Measurements from ENCODE around the gene LRRC8E.
"Not testable (repeated sequence)": the region's sequence is repeated elsewhere in the genome, so short reads cannot be mapped to it uniquely, and the experiment has no call there.

The LRRC8E gene

DNA sequence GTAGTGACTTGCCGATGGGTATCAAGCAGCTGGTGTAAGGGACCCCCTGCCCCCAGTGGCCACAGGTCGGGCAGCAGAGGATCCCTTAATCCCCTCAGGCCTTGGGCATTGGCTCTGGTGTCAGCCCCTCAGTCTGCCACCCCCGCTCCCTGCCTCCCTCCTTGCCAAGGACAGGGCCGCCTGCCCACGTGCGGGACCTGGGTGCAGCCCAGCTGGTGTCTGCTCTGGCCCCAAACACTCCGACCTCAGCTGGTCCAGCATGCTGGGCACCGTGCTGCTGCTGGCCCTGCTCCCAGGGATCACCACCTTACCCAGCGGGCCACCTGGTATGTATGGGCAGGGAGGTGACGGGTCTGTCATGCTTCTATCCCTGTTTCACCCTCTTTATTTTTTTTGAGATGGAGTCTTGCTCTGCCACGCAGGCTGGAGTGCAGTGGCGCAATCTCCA is 26.3 kb downstream of the LRRC8E start, which contains the start of gene TGFBR3L:
TSS of gene TGFBR3L (plus strand) at position 233 of the 448 bp plus-strand sequence.
- Histone ChIP-seq H3K9ac (ENCODE audit: insufficient read length) (no peak within 1 kb of the TSS), H3K4me3 (peak within 1 kb of the TSS; percentile 76)

DNA sequence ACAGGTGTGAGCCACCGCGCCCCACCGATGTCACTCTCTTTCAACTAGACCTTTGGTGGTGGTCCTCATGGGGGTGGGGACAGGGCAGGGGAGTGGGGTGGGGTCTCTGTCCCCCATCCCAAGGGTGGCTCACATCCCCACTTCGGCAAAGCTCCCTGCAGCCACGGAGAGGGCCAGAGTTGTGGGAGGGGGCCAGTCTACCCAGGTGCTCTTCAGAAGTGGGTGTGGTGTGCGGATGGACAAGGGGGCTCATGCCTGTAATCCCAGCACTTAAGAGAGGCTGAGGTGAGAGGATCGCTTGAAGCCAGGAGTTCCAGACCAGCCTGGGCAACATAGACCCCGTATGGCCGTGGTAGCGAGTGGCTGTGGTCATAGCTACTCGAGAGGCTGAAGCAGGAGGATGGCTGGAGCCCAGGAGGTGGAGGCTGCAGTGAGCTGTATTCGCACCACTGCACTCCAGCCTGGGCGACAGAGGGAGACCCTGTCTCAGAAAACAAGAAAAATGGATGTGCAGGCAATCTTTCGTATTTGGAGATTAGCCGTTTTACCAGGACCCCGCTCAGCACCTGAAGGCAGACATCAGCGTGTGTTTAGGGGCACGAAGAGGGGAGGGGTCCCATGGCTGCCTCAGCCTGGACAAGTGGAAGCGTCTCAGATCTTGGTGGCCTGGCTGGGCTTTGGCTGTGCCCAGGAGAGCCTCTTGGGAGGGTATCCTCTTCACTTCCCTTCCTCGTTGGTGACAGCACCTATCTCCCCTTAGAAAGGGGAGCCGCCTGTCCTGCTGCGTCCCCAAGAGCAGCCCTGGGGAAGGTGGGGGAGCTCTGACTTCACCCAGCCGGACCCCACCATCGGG is 27.2 kb downstream of the LRRC8E start:
- TF ChIP-seq POLR2AphosphoS5 (IDR thresholded peaks at IDR 0.05; ENCODE audit: borderline replicate concordance, low read depth, low read length): no peak
- no peak for TF ChIP-seq FOXP2 (optimal IDR thresholded peaks at IDR 0.05; ENCODE audit: control extremely low read depth, extremely low read length, insufficient read depth)
- no peak for TF ChIP-seq EZH2 (IDR thresholded peaks at IDR 0.05)
- H3K27ac ChIP-seq: no peak overlapping the region
- no peaks in the 10 kb centered on the region for H3K9me3 ChIP-seq (ENCODE audit: low read depth, low read length)
- peak overlapping the region; percentile 76 for H3K4me3 ChIP-seq
- DNase-seq (ENCODE audit: low read depth, low spot score): no peak
- peak overlapping the region; percentile 72 for H3K9ac ChIP-seq (ENCODE audit: insufficient read length)
- peaks cover 18% of the 10 kb centered on the region; the same call in 1 of the 2 replicates for H3K36me3 ChIP-seq (ENCODE audit: insufficient read depth, low read length)

More for the DNA sequence above, 26.3 kb downstream of the LRRC8E start, which contains the start of gene TGFBR3L:
- H3K27ac ChIP-seq: no peak within 1 kb of the TSS
- TF ChIP-seq FOXP2 (optimal IDR thresholded peaks at IDR 0.05; ENCODE audit: control extremely low read depth, extremely low read length, insufficient read depth) (no peak), POLR2AphosphoS5 (IDR thresholded peaks at IDR 0.05; ENCODE audit: borderline replicate concordance, low read depth, low read length) (no peak), EZH2 (IDR thresholded peaks at IDR 0.05) (no peak)
- H3K9me3 ChIP-seq (ENCODE audit: low read depth, low read length): no peaks in the 10 kb centered on the region
- DNase-seq (ENCODE audit: low read depth, low spot score): no peak
- H3K36me3 ChIP-seq (ENCODE audit: insufficient read depth, low read length): peaks cover 22% of the 10 kb centered on the region; the same call in 1 of the 2 replicates

DNA sequence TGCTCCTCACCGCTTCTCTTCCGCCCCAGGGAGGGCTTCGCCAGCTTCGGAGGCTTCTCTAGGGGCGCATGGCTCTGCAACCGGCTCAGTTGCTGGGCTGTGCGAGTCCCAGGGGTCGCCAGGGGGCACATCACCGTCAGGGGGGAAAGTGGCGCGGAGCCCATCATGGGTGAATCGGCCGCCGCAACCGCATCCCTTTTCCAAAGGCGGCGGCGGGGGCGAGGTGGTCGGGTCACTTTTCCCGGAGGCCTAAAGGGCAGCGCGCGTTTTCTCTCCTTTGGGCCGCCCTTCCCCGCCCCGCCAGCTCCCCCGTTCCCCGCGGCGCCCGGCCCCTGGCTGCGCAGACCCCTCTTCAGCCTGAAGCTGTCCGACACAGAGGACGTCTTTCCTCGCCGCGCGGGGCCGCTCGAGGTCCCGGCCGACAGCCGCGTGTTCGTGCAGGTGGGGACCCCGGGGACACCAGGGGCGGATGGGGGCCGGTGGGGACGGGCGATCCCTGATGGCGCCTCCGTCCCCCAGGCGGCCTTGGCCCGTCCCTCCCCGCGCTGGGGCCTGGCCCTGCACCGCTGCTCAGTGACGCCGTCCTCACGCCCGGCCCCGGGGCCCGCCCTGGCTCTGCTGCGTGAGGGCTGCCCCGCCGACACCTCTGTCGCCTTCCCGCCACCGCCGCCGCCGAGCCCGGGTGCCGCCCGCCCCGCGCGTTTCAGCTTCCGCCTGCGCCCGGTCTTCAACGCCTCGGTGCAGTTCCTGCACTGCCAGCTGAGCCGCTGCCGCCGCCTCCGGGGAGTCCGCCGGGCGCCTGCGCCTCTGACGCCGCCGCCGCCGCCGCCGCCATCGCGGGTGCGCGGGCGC is 28.0 kb downstream of the LRRC8E start:
- Histone ChIP-seq H3K9me3 (ENCODE audit: low read depth, low read length) (no peaks in the 10 kb centered on the region), H3K4me3 (peak overlapping the region; percentile 76), H3K36me3 (ENCODE audit: insufficient read depth, low read length) (peaks cover 9% of the 10 kb centered on the region; the same call in 1 of the 2 replicates), H3K27ac (no peak overlapping the region), H3K9ac (ENCODE audit: insufficient read length) (peak overlapping the region; percentile 72)
- no peak for TF ChIP-seq POLR2AphosphoS5 (IDR thresholded peaks at IDR 0.05; ENCODE audit: borderline replicate concordance, low read depth, low read length)
- no peak for DNase-seq (ENCODE audit: low read depth, low spot score)

DNA sequence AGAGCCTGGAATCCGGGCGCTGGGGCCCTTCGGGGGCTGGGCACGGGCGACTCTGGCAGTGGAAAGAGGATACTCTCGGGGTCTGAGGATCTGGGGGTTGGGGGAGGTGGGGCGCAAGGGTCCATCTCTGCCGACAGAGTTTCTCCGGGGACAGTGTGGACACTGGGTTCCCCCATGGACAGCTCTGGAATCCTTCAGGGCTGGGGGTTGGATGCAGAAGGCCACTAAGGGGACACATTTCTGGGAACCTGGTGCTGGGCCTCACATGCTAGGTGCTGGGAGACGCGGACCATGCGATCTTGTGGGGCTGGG is 28.6 kb downstream of the LRRC8E start:
- H3K4me3 ChIP-seq: peak overlapping the region; percentile 76
- H3K9me3 ChIP-seq (ENCODE audit: low read depth, low read length): no peaks in the 10 kb centered on the region
- no peak overlapping the region for H3K27ac ChIP-seq
- peak overlapping the region; percentile 72 for H3K9ac ChIP-seq (ENCODE audit: insufficient read length)
- TF ChIP-seq POLR2AphosphoS5 (IDR thresholded peaks at IDR 0.05; ENCODE audit: borderline replicate concordance, low read depth, low read length) (no peak), FOXP2 (optimal IDR thresholded peaks at IDR 0.05; ENCODE audit: control extremely low read depth, extremely low read length, insufficient read depth) (no peak), EZH2 (IDR thresholded peaks at IDR 0.05) (no peak)
- DNase-seq (ENCODE audit: low read depth, low spot score): no peak
- peaks cover 3% of the 10 kb centered on the region; the same call in 1 of the 2 replicates for H3K36me3 ChIP-seq (ENCODE audit: insufficient read depth, low read length)

DNA sequence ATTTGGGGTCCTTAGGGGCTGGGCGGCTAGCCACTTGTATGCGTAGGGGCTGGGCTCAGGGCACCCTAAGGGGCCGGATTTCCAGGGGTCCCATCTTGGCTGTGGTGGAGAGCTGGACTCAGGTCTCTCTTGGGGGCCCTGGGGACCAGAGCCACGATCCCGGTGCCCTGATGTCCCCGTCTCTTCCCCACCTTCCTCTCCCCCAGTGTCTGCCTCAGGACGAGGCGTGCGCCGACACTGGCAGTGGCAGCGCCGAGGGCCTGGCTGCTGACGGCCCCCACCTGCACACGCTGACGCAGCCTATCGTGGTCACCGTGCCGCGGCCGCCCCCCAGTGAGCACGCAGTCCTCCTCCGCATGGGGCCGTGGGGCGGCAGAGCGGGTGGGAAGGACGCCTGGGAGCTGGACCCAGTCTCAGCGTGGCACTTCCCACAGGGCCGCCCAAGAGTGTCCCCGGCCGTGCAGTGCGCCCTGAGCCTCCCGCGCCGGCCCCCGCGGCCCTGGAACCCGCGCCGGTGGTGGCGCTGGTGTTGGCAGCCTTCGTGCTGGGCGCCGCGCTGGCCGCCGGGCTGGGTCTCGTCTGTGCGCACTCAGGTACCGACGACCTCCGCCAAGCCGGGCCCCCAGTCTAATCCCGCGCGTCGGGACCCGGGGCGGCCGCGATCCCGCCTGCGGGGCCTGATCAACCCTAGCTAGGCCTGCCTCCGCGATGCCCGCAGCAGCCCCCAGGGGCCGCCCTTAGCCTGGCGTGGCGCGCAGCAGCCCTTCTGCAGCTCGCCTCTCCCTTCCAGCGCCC is 29.2 kb downstream of the LRRC8E start:
- H3K9ac ChIP-seq (ENCODE audit: insufficient read length): no peak overlapping the region
- peaks cover 6% of the 10 kb centered on the region; the same call in 1 of the 2 replicates for H3K36me3 ChIP-seq (ENCODE audit: insufficient read depth, low read length)
- no peak for DNase-seq (ENCODE audit: low read depth, low spot score)
- H3K4me3 ChIP-seq: peak overlapping the region; percentile 76
- no peak for TF ChIP-seq FOXP2 (optimal IDR thresholded peaks at IDR 0.05; ENCODE audit: control extremely low read depth, extremely low read length, insufficient read depth)
- no peaks in the 10 kb centered on the region for H3K9me3 ChIP-seq (ENCODE audit: low read depth, low read length)
- no peak overlapping the region for H3K27ac ChIP-seq

DNA sequence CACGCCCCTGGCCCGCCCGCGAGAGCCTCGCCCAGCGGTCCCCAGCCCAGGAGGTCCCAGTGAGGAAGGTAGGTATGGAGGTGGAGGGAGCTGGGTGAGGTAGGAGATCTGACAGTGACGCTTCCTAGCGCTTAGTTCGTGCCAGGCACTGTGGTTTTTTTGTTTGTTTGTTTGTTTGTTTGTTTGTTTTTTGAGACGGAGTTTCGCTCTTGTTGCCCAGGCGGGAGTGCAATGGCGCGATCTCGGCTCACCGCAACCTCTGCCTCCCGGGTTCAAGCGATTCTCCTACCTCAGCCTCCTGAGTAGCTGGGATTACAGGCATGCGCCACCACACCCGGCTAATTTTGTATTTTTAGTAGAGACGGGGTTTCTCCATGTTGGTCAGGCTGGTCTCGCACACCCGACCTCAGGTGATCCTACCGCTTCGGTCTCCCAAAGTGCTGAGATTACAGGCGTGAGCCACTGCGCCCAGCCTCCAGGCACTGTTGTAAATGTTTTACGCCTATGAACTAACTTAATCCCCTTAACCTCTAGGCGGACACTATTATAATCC is 29.8 kb downstream of the LRRC8E start:
- peaks cover 11% of the 10 kb centered on the region; the same call in 1 of the 2 replicates for H3K36me3 ChIP-seq (ENCODE audit: insufficient read depth, low read length)
- not testable (repeated sequence) for H3K4me3 ChIP-seq; H3K9me3 ChIP-seq (ENCODE audit: low read depth, low read length); H3K27ac ChIP-seq; DNase-seq (ENCODE audit: low read depth, low spot score); H3K9ac ChIP-seq (ENCODE audit: insufficient read length)

DNA sequence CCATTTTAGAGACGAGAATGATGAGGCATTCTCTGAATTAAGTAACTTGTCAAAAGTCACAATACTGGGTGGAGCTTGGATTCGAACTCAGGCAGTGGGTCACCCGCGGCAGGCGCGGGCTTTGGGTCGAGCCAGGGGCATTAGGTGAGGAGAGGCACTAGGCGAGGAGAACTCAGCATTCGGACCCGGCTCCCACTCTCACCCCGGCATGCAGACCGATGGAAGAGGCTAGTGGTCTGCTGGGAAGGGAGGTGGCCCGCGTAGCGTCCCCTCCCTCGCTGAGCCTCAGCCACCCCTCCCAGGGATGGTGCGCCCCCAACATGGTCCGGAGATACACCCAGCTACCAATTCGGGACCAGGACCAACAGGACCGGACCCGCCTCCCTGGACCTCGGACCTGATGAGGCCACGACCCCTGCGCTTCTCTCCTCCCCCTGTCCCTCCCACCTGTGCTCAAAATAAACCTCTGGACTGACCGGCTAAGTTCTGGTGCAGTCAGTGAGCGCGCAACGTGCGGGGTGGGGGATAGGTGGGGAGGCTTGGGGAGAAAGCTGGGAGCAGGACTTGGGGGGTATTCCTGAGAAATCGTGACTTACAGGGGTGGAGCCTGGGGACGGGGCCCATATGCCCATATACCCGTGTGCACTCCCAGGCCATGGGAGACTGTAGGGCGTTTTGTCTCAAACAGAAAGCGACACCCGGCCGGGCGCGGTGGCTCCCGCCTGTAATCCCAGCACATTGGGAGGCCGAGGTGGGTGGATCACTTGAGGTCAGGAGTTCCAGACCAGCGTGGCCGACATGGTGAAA is 30.5 kb downstream of the LRRC8E start:
- Histone ChIP-seq H3K4me3 (no peak overlapping the region), H3K9ac (ENCODE audit: insufficient read length) (no peak overlapping the region), H3K27ac (no peak overlapping the region), H3K36me3 (ENCODE audit: insufficient read depth, low read length) (peaks cover 11% of the 10 kb centered on the region; the same call in 1 of the 2 replicates), H3K9me3 (ENCODE audit: low read depth, low read length) (no peaks in the 10 kb centered on the region)
- DNase-seq (ENCODE audit: low read depth, low spot score): no peak
- no peak for TF ChIP-seq POLR2AphosphoS5 (IDR thresholded peaks at IDR 0.05; ENCODE audit: borderline replicate concordance, low read depth, low read length)
- TF ChIP-seq FOXP2 (optimal IDR thresholded peaks at IDR 0.05; ENCODE audit: control extremely low read depth, extremely low read length, insufficient read depth): no peak
- TF ChIP-seq EZH2 (IDR thresholded peaks at IDR 0.05): no peak
